ENCODE measurements around the gene HS1BP3.

The HS1BP3 gene

DNA sequence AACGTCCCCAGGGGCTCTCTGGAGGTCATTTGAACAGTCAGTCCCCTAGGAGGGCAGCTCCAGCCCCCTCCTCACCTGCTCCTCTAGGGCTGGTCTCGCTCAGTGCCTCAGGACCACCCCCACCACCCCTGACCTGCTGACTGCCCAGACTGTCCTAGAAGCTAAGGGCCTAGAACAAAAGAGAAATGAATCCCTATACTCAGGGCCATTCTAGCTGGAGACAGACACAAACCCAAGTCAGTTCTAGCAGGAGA, 83.0 kb downstream of the HS1BP3 start:
- no peak for DNase-seq
